Neuronal stem cell (in vitro differentiated cells): Measurements from ENCODE around the gene SERPINF2.

ENCODE experiments used
- DNase-seq: peaks from one replicate; pipeline ENCODE4 v3.0.0-alpha.2; 2013; ENCODE audit warnings: low spot score
- H2AFZ ChIP-seq: one replicate; pipeline ENCODE4 v1.6.1; 2013; ENCODE audit warnings: mild to moderate bottlenecking, low read length, inconsistent platforms
- H2AK5ac ChIP-seq: 2 replicates; pipeline ENCODE4 v1.6.1; 2013; ENCODE audit warnings: low read depth, mild to moderate bottlenecking, inconsistent platforms, low read length, moderate library complexity, mixed read lengths
- H2BK120ac ChIP-seq: 2 replicates; pipeline ENCODE4 v1.6.1; 2013; ENCODE audit warnings: low read depth, mild to moderate bottlenecking, inconsistent platforms, low read length, moderate library complexity, mixed read lengths
- H2BK12ac ChIP-seq: one replicate; pipeline ENCODE4 v1.6.1; 2013; ENCODE audit warnings: low read length, inconsistent platforms
- H2BK15ac ChIP-seq: 2 replicates; pipeline ENCODE4 v1.6.1; 2013; ENCODE audit warnings: mild to moderate bottlenecking, low read length, inconsistent platforms, mixed read lengths
- H2BK5ac ChIP-seq: one replicate; pipeline ENCODE4 v1.6.1; 2013; ENCODE audit warnings: inconsistent platforms, mild to moderate bottlenecking, low read length, moderate library complexity
- H3K14ac ChIP-seq: one replicate; pipeline ENCODE4 v1.6.1; 2013; ENCODE audit warnings: low read length, inconsistent platforms
- H3K18ac ChIP-seq: 2 replicates; pipeline ENCODE4 v1.6.1; 2013; ENCODE audit warnings: low read length, inconsistent platforms
- H3K23ac ChIP-seq: 2 replicates; pipeline ENCODE4 v1.6.1; 2013; ENCODE audit warnings: low read depth, mild to moderate bottlenecking, mixed read lengths, low read length, inconsistent platforms; ENCODE audit not compliant: poor library complexity
- H3K27ac ChIP-seq: replicated peaks from 3 replicates; pipeline ENCODE4 v1.5.1; 2013; ENCODE audit warnings: low read length, inconsistent platforms
- H3K27me3 ChIP-seq, 3 experiments: 2 replicates each; pipeline ENCODE4 v1.6.1; 2013; ENCODE audit warnings: low read length in 3 of 3, mild to moderate bottlenecking in 2 of 3, inconsistent platforms in 1 of 3, low read depth in 1 of 3, mixed read lengths in 1 of 3, moderate library complexity in 1 of 3; ENCODE audit not compliant: control insufficient read depth in 3 of 3, insufficient read depth in 3 of 3
- H3K36me3 ChIP-seq, 2 donors: replicated peaks in 1 of 2; 2 replicates each; pipeline ENCODE4 v1.6.1; 2013; ENCODE audit warnings: low read length in 2 of 2; ENCODE audit not compliant: control insufficient read depth in 2 of 2, insufficient read depth in 2 of 2
- H3K4ac ChIP-seq: 2 replicates; pipeline ENCODE4 v1.6.1; 2013; ENCODE audit warnings: inconsistent platforms, mild to moderate bottlenecking, low read length, moderate library complexity
- H3K4me1 ChIP-seq, 2 donors: 1 replicate in 1 of 2; 2 replicates in 1 of 2; pipeline ENCODE4 v1.6.1; 2013; ENCODE audit warnings: low read length in 2 of 2, low read depth in 1 of 2; ENCODE audit not compliant: control insufficient read depth in 2 of 2, insufficient read depth in 1 of 2
- H3K4me2 ChIP-seq: one replicate; pipeline ENCODE4 v1.6.1; 2013; ENCODE audit warnings: mild to moderate bottlenecking, low read length, inconsistent platforms; ENCODE audit not compliant: insufficient read depth, poor library complexity, severe bottlenecking
- H3K4me3 ChIP-seq, 2 donors: 2 replicates each; pipeline ENCODE4 v1.5.1; 2013; ENCODE audit warnings: low read length in 2 of 2, mild to moderate bottlenecking in 2 of 2, inconsistent platforms in 1 of 2, moderate library complexity in 1 of 2
- H3K79me1 ChIP-seq: one replicate; pipeline ENCODE4 v1.6.1; 2013; ENCODE audit warnings: low read depth, mild to moderate bottlenecking, inconsistent platforms, low read length, moderate library complexity
- H3K9ac ChIP-seq: one replicate; pipeline ENCODE4 v1.6.1; 2013; ENCODE audit warnings: mild to moderate bottlenecking, low read depth, low read length, inconsistent platforms; ENCODE audit not compliant: poor library complexity
- H3K9me3 ChIP-seq, 2 donors: replicated peaks in 1 of 2; 2 replicates each; pipeline versions ENCODE3 to v1.6.1; 2013; ENCODE audit warnings: low read length in 2 of 2, mild to moderate bottlenecking in 2 of 2, inconsistent platforms in 1 of 2, low read depth in 1 of 2, mixed read lengths in 1 of 2, moderate library complexity in 1 of 2; ENCODE audit not compliant: control insufficient read depth in 2 of 2, insufficient read depth in 1 of 2
- H4K8ac ChIP-seq: one replicate; pipeline ENCODE4 v1.6.1; 2013; ENCODE audit warnings: low read depth, mild to moderate bottlenecking, inconsistent platforms, low read length, moderate library complexity
- H4K91ac ChIP-seq: one replicate; pipeline ENCODE4 v1.6.1; 2013; ENCODE audit warnings: low read length, low read depth, mild to moderate bottlenecking, inconsistent platforms; ENCODE audit not compliant: poor library complexity
- WGBS, 2 donors: extraction: QIAGEN DNeasy Blood & Tissue Kit; methylation state at CpG; one replicate each; pipeline ENCODE4 v1.1.7; 2013; ENCODE audit warnings: missing lambda C conversion rate in 2 of 2, mixed read lengths in 1 of 2; ENCODE audit not compliant: insufficient read length in 2 of 2, insufficient replicate concordance in 1 of 2; ENCODE audit errors: extremely low coverage in 2 of 2; 5-methylcytosine and 5-hydroxymethylcytosine counted together

Gene SERPINF2

GRCh38 chr17:1754430-1755112 lies 11.9 kb downstream of the SERPINF2 start:
- Histone ChIP-seq H3K27me3 (peaks cover 0 to 11% (median 0%) of the 10 kb centered on the region in 3 experiments), H2BK15ac (peak overlapping the region; percentile 92), H3K27ac (no peak overlapping the region), H3K9me3 (peaks cover 0 to 1% of the 10 kb centered on the region in 2 donors), H3K9ac (no peak overlapping the region), H2AK5ac (peak overlapping the region; percentile 98), H3K4me1 (peaks cover 3 to 10% of the 10 kb centered on the region in 2 donors), H3K14ac (no peak overlapping the region), H3K36me3 (no peaks in the 10 kb centered on the region), H4K8ac (no peak overlapping the region), H3K4me3 (no peak overlapping the region), H3K79me1 (peaks cover 1% of the 10 kb centered on the region), H3K18ac (peak overlapping the region; percentile 83), H4K91ac (peak overlapping the region; percentile 85), H2BK120ac (no peak overlapping the region), H2BK12ac (no peak overlapping the region), H2AFZ (peak overlapping the region; percentile 53), H3K23ac (peak overlapping the region; percentile 97), H3K4me2 (no peak overlapping the region), H3K4ac (no peak overlapping the region), H2BK5ac (peak overlapping the region; percentile 57)
- no peak for DNase-seq
- WGBS, 2 donors: no CpG with 5 or more reads among the region's 25 CpGs

DNA sequence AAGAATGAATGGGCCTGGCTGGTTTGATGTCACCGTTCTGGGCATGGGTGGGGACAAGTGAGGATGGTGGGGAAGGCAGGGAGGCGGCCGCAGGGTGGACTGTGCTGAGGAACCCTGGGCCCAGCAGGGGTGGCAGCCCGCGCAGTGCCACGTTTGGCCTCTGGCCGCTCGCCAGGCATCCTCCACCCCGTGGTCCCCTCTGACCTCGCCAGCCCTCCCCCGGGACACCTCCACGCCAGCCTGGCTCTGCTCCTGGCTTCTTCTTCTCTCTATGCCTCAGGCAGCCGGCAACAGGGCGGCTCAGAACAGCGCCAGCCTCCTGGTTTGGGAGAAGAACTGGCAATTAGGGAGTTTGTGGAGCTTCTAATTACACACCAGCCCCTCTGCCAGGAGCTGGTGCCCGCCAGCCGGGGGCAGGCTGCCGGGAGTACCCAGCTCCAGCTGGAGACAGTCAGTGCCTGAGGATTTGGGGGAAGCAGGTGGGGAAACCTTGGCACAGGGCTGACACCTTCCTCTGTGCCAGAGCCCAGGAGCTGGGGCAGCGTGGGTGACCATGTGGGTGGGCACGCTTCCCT lies 12.7 kb downstream of the SERPINF2 start:
- no peak overlapping the region for H2BK120ac ChIP-seq
- no peak overlapping the region for H3K4me3 ChIP-seq
- peak overlapping the region; percentile 60 for H3K9ac ChIP-seq
- peak overlapping the region; percentile 17 for H4K8ac ChIP-seq
- peak overlapping the region; percentile 99 for H3K14ac ChIP-seq
- H3K36me3 ChIP-seq: no peaks in the 10 kb centered on the region
- peak overlapping the region; percentile 85 for H3K23ac ChIP-seq
- H3K4ac ChIP-seq: no peak overlapping the region
- H2BK5ac ChIP-seq: peak overlapping the region; percentile 57
- peak overlapping the region; percentile 58 for H2BK12ac ChIP-seq
- H3K9me3 ChIP-seq: peaks cover 0 to 1% of the 10 kb centered on the region in 2 donors
- WGBS, 2 donors: no CpG with 5 or more reads among the region's 20 CpGs
- H3K79me1 ChIP-seq: peaks cover 1% of the 10 kb centered on the region
- H2BK15ac ChIP-seq: peak overlapping the region; percentile 92
- H2AFZ ChIP-seq: peak overlapping the region; percentile 87
- H3K4me1 ChIP-seq: peaks cover 3 to 10% of the 10 kb centered on the region in 2 donors
- H4K91ac ChIP-seq: no peak overlapping the region
- H3K27ac ChIP-seq: no peak overlapping the region
- peaks cover 0 to 11% (median 0%) of the 10 kb centered on the region in 3 experiments for H3K27me3 ChIP-seq
- peak overlapping the region; percentile 80 for H3K18ac ChIP-seq
- DNase-seq: no peak
- H3K4me2 ChIP-seq: no peak overlapping the region
- peak overlapping the region; percentile 95 for H2AK5ac ChIP-seq

DNA sequence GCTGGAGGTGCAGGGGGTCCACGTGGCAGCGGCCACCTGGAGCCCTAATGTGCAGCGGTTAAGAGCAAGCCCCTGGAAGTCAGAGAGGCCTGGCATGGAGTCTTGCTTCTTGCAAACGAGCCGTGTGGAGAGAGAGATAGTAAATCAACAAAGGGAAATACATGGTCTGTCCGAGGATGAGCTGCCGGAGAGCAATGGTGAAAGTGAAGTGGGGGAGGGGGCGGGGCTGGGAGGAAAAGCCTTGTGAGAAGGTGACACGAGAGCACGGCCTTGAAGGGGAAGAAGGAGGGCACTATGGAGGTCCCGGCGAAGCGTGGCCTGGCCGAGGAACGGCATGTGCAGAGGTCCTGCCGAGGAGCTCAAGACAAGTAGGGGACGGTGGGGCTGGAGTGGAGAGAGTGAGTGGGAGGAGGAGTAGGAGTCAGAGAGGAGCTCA lies 13.2 kb downstream of the SERPINF2 start:
- peaks cover 3 to 7% of the 10 kb centered on the region in 2 donors for H3K4me1 ChIP-seq
- peak overlapping the region; percentile 87 for H2AFZ ChIP-seq
- no peak overlapping the region for H3K4me2 ChIP-seq
- H2BK5ac ChIP-seq: no peak overlapping the region
- peaks cover 1% of the 10 kb centered on the region for H3K79me1 ChIP-seq
- peak overlapping the region; percentile 85 for H3K23ac ChIP-seq
- DNase-seq: no peak
- H4K91ac ChIP-seq: no peak overlapping the region
- no peak overlapping the region for H3K4ac ChIP-seq
- H3K9me3 ChIP-seq: peaks cover 0 to 1% of the 10 kb centered on the region in 2 donors
- H3K4me3 ChIP-seq: no peak overlapping the region
- no CpG with 5 or more reads among the region's 17 CpGs for WGBS, 2 donors
- H3K27ac ChIP-seq: no peak overlapping the region
- H3K9ac ChIP-seq: peak overlapping the region; percentile 60
- H3K14ac ChIP-seq: peak overlapping the region; percentile 71
- H4K8ac ChIP-seq: peak overlapping the region; percentile 65
- no peaks in the 10 kb centered on the region for H3K36me3 ChIP-seq
- no peak overlapping the region for H2BK15ac ChIP-seq
- no peak overlapping the region for H2BK120ac ChIP-seq
- peak overlapping the region; percentile 41 for H2BK12ac ChIP-seq
- peak overlapping the region; percentile 95 for H2AK5ac ChIP-seq
- H3K18ac ChIP-seq: peak overlapping the region; percentile 80
- H3K27me3 ChIP-seq: peaks cover 0 to 11% (median 0%) of the 10 kb centered on the region in 3 experiments

DNA sequence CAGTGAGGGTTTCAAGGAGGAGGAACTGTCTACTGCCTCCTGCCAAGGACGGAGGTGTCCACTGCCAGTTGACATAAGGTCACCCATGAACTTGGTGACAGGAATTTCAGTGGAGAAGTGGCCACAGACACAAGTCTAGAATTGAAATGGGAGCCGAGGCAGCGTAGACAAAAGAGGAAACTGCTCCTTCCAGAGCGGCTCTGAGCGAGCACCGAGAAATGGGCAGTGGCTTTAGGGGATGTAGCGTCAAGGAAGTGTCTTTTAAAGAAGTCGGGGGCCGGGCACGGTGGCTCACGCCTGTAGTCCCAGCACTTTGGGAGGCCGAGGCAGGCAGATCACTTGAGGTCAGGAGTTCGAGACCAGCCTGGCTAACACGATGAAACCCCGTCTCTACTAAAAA lies 16.1 kb downstream of the SERPINF2 start:
- Histone ChIP-seq H3K4ac (no peak overlapping the region), H3K4me2 (no peak overlapping the region), H3K79me1 (peaks cover 3% of the 10 kb centered on the region), H4K8ac (no peak overlapping the region), H2BK15ac (no peak overlapping the region), H3K23ac (no peak overlapping the region), H3K27me3 (peaks cover 0 to 5% (median 0%) of the 10 kb centered on the region in 3 experiments), H2BK5ac (no peak overlapping the region), H2AFZ (no peak overlapping the region), H2AK5ac (no peak overlapping the region), H3K14ac (no peak overlapping the region), H3K18ac (no peak overlapping the region), H2BK12ac (no peak overlapping the region), H4K91ac (no peak overlapping the region), H3K9me3 (peaks cover 0 to 1% of the 10 kb centered on the region in 2 donors), H3K4me3 (no peak overlapping the region), H2BK120ac (no peak overlapping the region), H3K9ac (no peak overlapping the region), H3K36me3 (no peaks in the 10 kb centered on the region), H3K27ac (no peak overlapping the region), H3K4me1 (peaks cover 20 to 26% of the 10 kb centered on the region in 2 donors)
- no peak for DNase-seq
- WGBS, 2 donors: no CpG with 5 or more reads among the region's 15 CpGs
